ENCODE measurements around the gene EEF1AKMT3.

Gene EEF1AKMT3

DNA sequence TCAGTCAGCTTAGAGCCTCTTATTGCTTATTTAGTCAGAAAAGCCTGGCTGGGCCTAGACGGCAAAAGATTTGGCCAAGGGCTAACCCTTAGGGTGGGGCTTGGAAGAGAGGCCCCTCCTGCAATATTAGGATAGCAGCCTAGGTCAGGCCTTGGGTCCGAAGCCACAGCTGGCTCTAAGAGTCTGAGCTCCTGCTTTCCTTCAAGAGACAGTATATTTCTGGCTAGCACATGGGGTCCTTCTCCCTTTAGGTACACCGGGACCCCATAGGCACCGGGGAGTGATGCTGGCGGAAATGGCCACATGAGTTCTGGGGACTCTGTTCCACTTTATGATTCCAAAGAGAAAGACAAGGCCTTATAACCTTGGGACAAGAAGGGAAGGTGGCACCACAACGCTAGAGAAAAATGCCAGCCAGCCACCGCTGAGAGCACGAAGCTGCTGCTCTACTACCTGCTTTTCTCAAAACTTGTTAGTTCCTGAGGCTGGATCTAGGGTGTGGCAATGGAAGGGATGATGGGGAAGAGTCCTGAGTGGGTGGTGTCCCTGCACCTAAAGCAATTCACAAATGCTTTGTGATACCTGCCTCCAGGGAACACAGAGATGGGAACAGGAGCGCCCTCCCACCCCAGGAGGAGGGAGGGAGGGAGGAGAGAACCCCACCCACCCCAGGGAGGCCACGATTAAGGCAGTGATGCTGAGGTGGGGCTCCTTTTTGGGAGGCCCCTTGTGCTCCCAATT lies 49.2 kb downstream of the EEF1AKMT3 start:
- no peaks in the 10 kb centered on the region for H3K9me3 ChIP-seq (ENCODE audit: control insufficient read depth, low read length)
- no peak overlapping the region for H3K27ac ChIP-seq (ENCODE audit: low read depth, low read length, severe bottlenecking)
- no peaks in the 10 kb centered on the region for H3K4me1 ChIP-seq (ENCODE audit: control insufficient read depth, insufficient read depth, low read length, poor library complexity, severe bottlenecking)
- peaks cover 81% of the 10 kb centered on the region for H3K36me3 ChIP-seq (ENCODE audit: control insufficient read depth, insufficient read depth, low read length)
- H3K4me3 ChIP-seq (ENCODE audit: extremely low read depth, insufficient read depth, low read length, poor library complexity, severe bottlenecking) = no peak overlapping the region
- WGBS, 2 experiments (ENCODE audit: insufficient coverage in 2 of 2) = 89 to 97% methylated on average over 3 to 7 of the region's 10 CpGs

DNA sequence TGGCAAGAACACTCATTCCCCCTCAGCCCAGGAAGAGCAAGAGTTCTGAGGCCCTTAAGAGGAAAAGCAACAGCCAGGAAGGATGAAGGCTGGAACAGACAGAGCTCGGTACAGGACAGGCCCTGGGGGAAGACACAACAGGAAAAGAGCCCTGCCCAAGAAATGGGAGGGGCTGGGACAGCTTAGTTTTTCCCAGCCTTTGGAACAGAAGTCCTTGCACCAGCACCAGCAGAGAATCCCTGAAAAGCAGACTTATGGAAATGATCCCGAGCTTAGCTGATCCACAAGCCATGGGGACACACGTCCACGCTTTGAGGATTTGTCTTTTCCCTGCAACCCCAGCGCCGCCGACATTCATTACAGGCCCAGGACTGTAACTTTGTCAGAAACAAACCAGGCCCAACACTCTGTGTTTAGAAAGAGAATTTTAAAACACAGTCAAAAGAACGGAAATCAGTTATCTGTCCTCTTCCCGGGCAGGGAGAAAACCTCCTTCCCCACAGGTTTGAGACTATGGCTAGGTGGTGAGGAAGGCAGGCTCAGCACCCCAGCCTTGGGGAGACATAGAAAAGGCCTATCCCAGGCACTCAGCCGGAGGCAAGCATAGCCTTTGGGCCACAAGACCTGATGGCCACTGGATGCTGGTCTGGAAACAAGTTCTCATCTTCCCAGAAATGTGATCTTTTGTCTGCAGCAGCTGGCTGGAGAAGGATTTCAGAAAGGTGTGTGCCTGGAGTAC lies 50.1 kb downstream of the EEF1AKMT3 start:
- WGBS, 2 experiments (ENCODE audit: insufficient coverage in 2 of 2) = 92 to 94% methylated on average over 6 of the region's 10 CpGs
- Histone ChIP-seq H3K9me3 (ENCODE audit: control insufficient read depth, low read length) (no peaks in the 10 kb centered on the region), H3K4me3 (ENCODE audit: extremely low read depth, insufficient read depth, low read length, poor library complexity, severe bottlenecking) (no peak overlapping the region), H3K36me3 (ENCODE audit: control insufficient read depth, insufficient read depth, low read length) (peaks cover 90% of the 10 kb centered on the region), H3K4me1 (ENCODE audit: control insufficient read depth, insufficient read depth, low read length, poor library complexity, severe bottlenecking) (no peaks in the 10 kb centered on the region), H3K27ac (ENCODE audit: low read depth, low read length, severe bottlenecking) (no peak overlapping the region)

DNA sequence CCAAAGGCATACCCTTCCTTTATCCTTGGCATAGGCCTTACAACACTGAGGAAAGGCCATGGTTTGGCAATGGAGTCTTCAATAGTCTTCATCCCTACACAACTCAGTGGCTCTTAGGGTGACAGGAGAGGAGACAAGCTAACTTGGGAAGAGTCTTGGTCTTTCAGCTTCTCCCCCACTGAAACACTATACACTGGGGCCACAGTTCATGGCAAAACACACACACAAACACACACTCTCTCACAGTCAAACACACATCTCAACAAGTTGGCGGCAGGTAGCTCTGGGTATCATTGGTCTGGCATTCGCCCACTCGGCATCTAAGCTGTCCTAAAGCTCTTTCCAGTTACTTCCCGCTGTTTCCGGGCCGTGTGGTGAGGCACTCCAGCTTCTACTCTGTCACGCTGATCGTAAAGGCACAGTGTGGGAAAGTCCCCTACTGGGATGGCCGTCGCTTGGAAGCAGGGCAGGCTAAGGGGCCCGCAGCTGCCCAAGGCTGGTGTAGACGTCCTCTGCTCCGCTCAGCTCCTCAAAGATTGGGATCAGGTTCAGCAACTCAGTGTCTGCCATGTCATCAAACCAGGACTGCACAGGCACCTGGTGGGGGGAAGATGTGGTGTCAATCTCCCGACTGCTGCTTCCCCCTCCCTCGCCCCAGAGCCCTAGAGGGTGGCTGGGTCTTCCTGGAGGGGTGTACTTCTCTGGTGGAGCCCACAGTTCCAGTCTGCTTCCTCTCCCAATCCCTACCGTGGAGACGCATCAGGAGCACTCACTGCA lies 50.9 kb downstream of the EEF1AKMT3 start:
- 93 to 94% methylated on average over 15 to 17 of the region's 17 CpGs for WGBS, 2 experiments (ENCODE audit: insufficient coverage in 2 of 2)
- Histone ChIP-seq H3K27ac (ENCODE audit: low read depth, low read length, severe bottlenecking) (no peak overlapping the region), H3K36me3 (ENCODE audit: control insufficient read depth, insufficient read depth, low read length) (peaks cover 97% of the 10 kb centered on the region), H3K4me3 (ENCODE audit: extremely low read depth, insufficient read depth, low read length, poor library complexity, severe bottlenecking) (no peak overlapping the region), H3K9me3 (ENCODE audit: control insufficient read depth, low read length) (no peaks in the 10 kb centered on the region), H3K4me1 (ENCODE audit: control insufficient read depth, insufficient read depth, low read length, poor library complexity, severe bottlenecking) (no peaks in the 10 kb centered on the region)

DNA sequence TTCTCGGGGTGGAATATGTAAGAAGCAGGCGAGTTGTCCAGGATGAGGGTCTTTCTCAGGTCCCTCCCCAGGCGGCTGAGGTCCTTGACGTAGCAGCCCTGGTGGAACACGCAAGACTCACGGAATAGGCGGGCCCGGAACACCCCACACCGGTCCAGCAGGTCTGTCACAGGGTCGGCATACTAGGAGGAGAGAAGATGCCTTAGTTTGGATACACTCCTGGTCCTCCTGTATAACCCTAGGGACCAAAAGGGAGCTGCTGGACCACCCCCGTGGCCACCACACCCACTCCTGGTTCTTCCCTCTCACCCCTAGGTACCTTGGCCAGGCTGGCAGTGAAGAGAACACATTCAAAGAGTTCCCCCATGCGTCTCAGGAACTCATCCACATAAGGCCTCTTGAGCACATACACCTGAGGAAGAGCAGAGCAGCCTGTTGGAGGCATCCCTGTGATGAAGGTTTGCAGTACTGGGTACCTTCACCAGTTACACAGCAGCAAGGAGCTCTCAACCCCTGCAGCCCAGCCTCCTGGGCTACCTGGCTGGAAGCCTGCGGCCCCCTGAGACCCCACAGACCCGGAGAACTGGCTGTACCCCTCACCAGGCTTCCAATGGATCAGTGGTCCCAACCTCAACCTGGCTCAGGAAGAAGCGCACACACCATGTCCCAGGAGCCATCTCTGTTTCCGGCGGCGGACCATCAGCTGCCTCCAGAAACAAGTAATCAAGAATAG lies 51.7 kb downstream of the EEF1AKMT3 start:
- Histone ChIP-seq H3K4me1 (ENCODE audit: control insufficient read depth, insufficient read depth, low read length, poor library complexity, severe bottlenecking) (no peaks in the 10 kb centered on the region), H3K4me3 (ENCODE audit: extremely low read depth, insufficient read depth, low read length, poor library complexity, severe bottlenecking) (no peak overlapping the region), H3K9me3 (ENCODE audit: control insufficient read depth, low read length) (no peaks in the 10 kb centered on the region), H3K27ac (ENCODE audit: low read depth, low read length, severe bottlenecking) (no peak overlapping the region), H3K36me3 (ENCODE audit: control insufficient read depth, insufficient read depth, low read length) (peaks cover 98% of the 10 kb centered on the region)
- WGBS, 2 experiments (ENCODE audit: insufficient coverage in 2 of 2) = 93 to 98% methylated on average over 15 to 17 of the region's 18 CpGs

- H3K9me3 ChIP-seq (ENCODE audit: control insufficient read depth, low read length) = no peaks in the 10 kb centered on the region
- H3K27ac ChIP-seq (ENCODE audit: low read depth, low read length, severe bottlenecking) = no peak overlapping the region
- peaks cover 95% of the 10 kb centered on the region for H3K36me3 ChIP-seq (ENCODE audit: control insufficient read depth, insufficient read depth, low read length)
- H3K4me1 ChIP-seq (ENCODE audit: control insufficient read depth, insufficient read depth, low read length, poor library complexity, severe bottlenecking) = no peaks in the 10 kb centered on the region
- H3K4me3 ChIP-seq (ENCODE audit: extremely low read depth, insufficient read depth, low read length, poor library complexity, severe bottlenecking) = no peak overlapping the region
- WGBS, 2 experiments (ENCODE audit: insufficient coverage in 2 of 2) = 100% methylated on average over 2 of the region's 2 CpGs
These were observed 53.0 kb downstream of the EEF1AKMT3 start for GRCh38 chr12:57825451-57825850.

DNA sequence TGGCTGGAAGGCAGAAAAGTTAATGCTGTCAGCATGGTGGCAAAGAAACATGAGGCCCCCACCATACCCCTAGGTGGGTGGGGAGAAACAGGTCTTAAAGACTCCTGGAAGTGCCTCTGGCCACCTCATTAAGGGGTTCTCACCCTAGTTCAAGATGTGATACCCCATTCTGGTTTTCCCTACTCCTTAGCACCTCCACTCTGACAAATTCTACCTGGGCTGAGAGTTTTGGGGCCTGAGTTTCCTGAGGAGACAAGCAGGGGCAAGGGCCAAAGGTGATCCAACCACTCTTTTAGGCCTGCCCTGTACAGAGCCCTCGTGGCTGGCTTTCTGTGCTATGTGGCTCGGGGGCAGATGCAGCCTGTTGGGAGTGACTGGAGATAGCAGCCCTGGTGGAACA lies 54.0 kb downstream of the EEF1AKMT3 start:
- H3K36me3 ChIP-seq (ENCODE audit: control insufficient read depth, insufficient read depth, low read length) = peaks cover 86% of the 10 kb centered on the region
- WGBS, 2 experiments (ENCODE audit: insufficient coverage in 2 of 2) = 80 to 100% methylated on average over 1 of the region's 2 CpGs
- H3K4me3 ChIP-seq (ENCODE audit: extremely low read depth, insufficient read depth, low read length, poor library complexity, severe bottlenecking) = no peak overlapping the region
- H3K27ac ChIP-seq (ENCODE audit: low read depth, low read length, severe bottlenecking) = no peak overlapping the region
- H3K4me1 ChIP-seq (ENCODE audit: control insufficient read depth, insufficient read depth, low read length, poor library complexity, severe bottlenecking) = no peaks in the 10 kb centered on the region
- H3K9me3 ChIP-seq (ENCODE audit: control insufficient read depth, low read length) = no peaks in the 10 kb centered on the region

DNA sequence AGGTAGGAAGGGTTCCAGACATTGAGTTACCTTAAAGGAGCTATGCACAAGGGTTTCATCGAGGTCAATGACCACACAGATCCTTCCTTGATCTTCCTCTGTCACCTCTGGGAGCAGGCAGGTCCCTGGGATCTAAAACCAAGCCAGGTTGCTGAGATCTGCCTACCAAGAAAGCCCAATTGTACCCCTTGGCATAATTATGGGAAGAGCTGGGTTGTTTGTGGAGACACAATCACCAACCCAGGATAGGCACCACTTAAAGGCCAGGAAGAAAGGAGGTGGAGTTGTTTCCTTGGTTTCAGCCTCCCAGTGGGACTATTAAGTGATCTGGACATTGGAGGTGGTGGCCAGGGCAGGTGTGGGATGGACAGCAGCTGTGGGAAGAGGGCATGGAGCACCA lies 54.6 kb downstream of the EEF1AKMT3 start:
- Histone ChIP-seq H3K27ac (ENCODE audit: low read depth, low read length, severe bottlenecking) (no peak overlapping the region), H3K4me3 (ENCODE audit: extremely low read depth, insufficient read depth, low read length, poor library complexity, severe bottlenecking) (no peak overlapping the region), H3K9me3 (ENCODE audit: control insufficient read depth, low read length) (no peaks in the 10 kb centered on the region), H3K4me1 (ENCODE audit: control insufficient read depth, insufficient read depth, low read length, poor library complexity, severe bottlenecking) (no peaks in the 10 kb centered on the region), H3K36me3 (ENCODE audit: control insufficient read depth, insufficient read depth, low read length) (peaks cover 82% of the 10 kb centered on the region)
- WGBS, 2 experiments (ENCODE audit: insufficient coverage in 2 of 2) = 88% methylated on average over 1 of the region's 1 CpG; no CpG with 5 or more reads in 1 of the 2 experiments

DNA sequence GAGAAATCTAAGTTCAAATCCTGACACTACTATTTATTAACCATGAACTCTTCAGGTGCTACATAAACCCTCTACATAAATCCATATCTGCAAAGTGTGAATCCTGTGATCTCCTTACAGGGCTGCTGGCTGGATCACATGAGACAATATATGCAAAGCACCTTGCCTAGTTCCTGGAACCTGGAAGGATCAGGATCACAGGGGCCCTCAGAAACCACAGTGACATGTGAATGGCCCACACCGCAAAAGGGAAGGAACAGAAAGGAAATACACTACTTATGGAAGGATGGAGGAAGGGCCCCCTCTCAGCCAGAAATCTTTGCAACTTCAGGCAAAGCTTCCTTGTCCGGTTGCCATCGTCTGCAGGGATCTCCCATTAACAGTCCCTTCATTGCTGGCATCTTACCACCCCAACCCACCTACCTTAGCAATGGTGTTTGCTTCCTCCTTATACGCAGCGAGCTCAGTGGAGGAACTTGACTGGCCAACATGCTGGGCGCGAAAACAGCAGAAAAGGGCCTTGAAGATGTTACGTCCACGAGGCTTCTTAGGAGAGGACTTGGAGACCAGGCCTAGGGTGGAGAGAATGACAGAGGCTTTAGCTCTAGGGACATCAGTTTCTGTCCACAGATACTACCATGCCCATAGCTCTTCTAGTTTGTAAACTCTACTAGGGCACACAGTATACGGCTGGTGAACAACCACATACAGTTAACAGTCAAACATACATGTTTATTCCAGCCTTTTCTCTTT lies 56.8 kb downstream of the EEF1AKMT3 start:
- no peak overlapping the region for H3K27ac ChIP-seq (ENCODE audit: low read depth, low read length, severe bottlenecking)
- 91 to 93% methylated on average over 8 of the region's 10 CpGs for WGBS, 2 experiments (ENCODE audit: insufficient coverage in 2 of 2)
- peaks cover 63% of the 10 kb centered on the region for H3K36me3 ChIP-seq (ENCODE audit: control insufficient read depth, insufficient read depth, low read length)
- H3K4me1 ChIP-seq (ENCODE audit: control insufficient read depth, insufficient read depth, low read length, poor library complexity, severe bottlenecking) = peaks cover 12% of the 10 kb centered on the region
- no peaks in the 10 kb centered on the region for H3K9me3 ChIP-seq (ENCODE audit: control insufficient read depth, low read length)
- H3K4me3 ChIP-seq (ENCODE audit: extremely low read depth, insufficient read depth, low read length, poor library complexity, severe bottlenecking) = no peak overlapping the region

GRCh38 chr12:57830393-57830792 lies 58.0 kb downstream of the EEF1AKMT3 start:
- H3K4me1 ChIP-seq (ENCODE audit: control insufficient read depth, insufficient read depth, low read length, poor library complexity, severe bottlenecking) = peaks cover 12% of the 10 kb centered on the region
- H3K36me3 ChIP-seq (ENCODE audit: control insufficient read depth, insufficient read depth, low read length) = peaks cover 51% of the 10 kb centered on the region
- H3K9me3 ChIP-seq (ENCODE audit: control insufficient read depth, low read length) = no peaks in the 10 kb centered on the region
- H3K4me3 ChIP-seq (ENCODE audit: extremely low read depth, insufficient read depth, low read length, poor library complexity, severe bottlenecking) = no peak overlapping the region
- 100% methylated on average over 1 of the region's 2 CpGs; no CpG with 5 or more reads in 1 of the 2 experiments for WGBS, 2 experiments (ENCODE audit: insufficient coverage in 2 of 2)
- no peak overlapping the region for H3K27ac ChIP-seq (ENCODE audit: low read depth, low read length, severe bottlenecking)

Data from mesodermal cell (in vitro differentiated cells).